Cerebellar nuclear complex (tissue), 1 donor: ENCODE data around the gene RAPGEF4.
"Not testable (repeated sequence)": the region's sequence is repeated elsewhere in the genome, so short reads cannot be mapped to it uniquely, and the experiment has no call there.

ENCODE experiments used
- DNase-seq, 2 experiments: peaks; one replicate each; lab custom pipeline; 2025; lab: John Stamatoyannopoulos, UW

RAPGEF4 gene

DNA sequence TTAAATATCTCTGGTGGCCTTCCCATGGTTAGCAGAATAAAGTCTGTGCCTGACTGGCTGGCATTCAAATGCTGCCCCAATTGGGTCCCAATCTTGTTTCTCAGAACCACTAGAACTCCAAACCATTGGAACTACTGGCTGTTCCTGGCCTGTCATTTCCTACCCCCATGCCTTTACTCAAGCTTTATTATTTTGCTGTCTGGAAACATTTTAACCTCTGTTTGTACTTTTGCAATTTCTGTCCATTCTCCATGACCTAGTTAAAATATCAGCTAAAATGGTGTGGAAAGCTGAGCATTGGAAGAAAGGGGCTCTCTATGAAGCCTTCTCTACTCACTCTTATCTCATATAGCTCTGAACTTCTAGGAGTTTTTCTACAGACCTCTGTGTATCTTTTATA lies 38.7 kb downstream of the RAPGEF4 start:
- DNase-seq = no peak

DNA sequence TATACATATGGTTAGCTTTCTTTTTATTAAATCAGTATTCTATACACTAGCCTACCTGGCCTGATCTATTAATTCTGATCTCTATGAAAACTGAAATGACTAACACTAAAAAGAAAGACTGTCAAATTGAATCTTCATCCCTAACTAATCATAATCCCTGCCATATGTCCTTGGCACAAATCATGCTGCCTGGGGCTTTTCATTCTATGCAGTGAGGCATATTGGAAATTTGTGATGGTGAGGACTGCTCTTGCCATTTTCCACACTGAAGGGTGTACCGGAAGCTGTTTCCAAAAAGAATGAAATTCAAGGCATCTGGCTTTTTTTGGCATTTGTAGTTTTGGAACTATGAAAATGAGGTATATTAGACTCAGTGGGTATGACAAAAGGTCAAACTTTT lies 39.7 kb downstream of the RAPGEF4 start:
- DNase-seq = no peak

DNA sequence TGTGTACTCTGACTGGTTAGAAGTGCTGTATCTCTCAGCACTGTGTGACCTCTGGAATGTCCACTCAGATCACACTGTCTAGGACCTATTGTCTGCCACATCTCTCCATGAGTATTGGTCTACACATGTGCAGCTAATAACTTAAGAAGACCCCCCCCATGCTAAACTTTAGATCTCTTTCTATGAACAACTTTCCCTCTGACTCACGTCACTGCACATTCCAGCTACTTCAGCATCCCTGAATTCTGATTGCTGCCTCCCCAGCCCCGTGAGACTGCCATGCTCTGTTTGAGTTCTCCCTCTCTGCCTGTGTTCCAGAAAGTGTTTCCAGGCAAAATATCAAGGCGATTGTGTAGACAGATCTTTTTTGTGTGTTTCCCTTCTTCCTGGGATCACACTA lies 41.8 kb downstream of the RAPGEF4 start:
- DNase-seq = no peak

DNA sequence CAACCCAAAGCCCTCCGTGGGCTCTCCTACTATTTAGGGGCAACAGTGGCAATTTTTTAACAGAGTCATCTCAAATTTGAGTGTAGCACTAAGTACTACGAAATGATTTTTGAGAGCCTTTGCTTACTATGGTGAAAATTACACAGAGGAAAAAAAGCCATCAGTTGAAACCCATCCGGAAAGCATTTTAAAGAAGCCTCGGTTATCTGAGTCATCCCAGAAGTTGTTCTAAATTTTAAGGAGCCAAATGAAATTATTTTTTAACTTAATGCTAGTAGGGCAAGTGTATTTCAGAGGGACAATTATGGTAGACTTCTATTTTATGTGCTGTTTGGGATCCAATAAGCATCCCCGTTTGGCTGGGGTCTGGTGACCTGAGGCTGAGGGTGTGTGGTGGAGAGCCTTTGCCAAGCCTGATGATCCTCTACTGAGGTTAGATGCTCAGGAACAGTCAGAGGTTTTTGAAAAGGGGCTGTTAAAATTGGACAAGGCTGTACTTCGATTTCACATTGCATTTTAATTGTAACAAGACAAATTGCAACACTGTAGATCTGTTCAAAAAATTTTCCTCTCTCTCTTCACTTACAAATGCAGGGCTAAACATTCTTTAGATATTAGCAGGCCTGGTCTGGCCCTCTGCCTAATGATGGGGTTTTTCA lies 47.0 kb downstream of the RAPGEF4 start:
- DNase-seq = no peak

DNA sequence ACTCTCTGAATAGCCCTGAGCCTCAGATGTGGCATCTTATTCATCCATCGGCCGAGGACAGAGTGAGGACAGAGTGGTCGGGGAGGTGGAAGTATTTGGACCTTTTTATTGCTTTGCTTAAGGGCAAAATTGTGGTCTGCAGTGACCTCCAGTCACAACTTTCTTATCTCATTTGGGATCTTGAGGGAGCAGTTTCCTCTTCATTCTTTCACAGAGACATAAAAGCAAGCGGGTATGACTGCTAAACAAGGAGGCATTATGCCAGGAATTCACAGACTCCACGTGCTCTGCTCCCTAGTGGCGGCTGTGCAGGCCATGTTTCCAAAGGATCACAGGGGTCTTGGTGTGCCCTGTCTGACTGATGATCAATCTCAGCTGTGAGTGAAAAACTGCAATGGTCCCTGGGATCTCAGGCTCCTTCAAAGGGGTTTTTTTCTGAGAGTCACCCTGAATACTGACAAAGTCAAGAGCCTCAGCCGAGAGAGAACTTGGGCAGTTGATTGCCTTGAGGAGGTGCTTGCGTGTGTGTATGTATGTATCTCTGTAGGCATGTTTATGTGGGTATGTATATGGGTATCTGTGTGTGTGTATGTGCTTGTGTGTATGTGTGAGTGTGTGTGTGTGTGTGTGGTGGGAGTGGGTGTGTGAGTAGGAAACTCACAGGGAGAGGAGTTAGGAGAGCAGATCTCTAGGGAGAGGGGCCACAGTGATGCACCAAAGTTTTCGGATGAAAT lies 47.7 kb downstream of the RAPGEF4 start:
- DNase-seq = no peak

DNA sequence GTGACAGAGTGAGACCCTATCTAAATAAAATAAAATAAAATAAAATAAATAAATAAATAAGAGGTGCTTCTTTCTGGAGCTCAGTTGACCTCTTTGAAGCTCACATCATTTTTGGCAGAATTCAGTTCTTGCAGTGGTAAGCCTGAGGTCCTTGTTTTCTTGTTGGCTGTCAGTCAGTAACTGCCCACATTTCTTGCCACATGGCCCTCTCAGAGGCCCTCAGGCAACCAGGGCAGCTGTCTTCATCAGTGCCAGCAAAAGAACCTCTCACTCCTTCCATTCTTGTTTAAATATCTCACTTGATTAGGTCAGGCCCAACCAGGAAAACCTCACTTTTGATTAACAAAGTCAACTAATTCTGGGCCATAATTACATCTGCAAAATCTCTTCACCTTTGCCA lies 53.2 kb downstream of the RAPGEF4 start:
- no peak for DNase-seq

DNA sequence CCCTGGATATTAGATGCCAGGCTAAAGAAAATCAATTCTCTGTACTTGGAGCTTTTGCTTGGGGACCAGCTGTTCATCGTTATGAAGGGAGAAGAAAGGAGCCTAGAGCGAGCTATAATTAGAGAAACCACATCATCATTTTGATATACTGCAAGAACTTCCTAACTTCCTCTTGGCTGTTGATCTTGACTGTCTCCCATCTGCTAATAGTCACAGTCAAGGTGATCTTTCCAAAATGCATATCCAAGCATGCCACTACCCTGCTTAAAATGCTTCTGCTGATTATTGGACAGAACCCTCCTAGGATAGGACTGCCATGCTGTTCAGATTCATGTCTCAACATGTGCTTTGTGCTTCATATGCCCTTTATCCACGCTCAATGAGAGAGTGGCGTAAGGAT lies 54.8 kb downstream of the RAPGEF4 start:
- DNase-seq = no peak

DNA sequence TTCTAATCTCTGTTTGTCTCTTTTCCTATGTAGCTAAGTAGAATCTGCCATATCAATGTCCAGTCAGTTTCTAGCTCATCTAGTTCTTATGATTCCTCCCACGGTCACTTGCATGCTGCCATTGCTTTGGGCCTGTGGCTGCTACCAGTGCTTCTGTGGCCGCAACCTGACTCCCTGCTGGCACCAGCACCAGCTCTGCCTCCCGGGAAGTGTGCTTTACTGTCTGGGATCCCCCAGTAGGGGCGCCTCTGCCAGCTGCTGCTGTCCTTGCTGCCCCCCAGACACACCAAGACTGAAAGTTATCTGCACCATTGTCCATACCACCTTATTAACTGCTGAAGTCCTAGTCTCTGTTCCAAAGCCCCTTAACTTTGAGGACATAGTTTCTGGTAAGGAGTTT lies 56.3 kb downstream of the RAPGEF4 start:
- no peak for DNase-seq

DNA sequence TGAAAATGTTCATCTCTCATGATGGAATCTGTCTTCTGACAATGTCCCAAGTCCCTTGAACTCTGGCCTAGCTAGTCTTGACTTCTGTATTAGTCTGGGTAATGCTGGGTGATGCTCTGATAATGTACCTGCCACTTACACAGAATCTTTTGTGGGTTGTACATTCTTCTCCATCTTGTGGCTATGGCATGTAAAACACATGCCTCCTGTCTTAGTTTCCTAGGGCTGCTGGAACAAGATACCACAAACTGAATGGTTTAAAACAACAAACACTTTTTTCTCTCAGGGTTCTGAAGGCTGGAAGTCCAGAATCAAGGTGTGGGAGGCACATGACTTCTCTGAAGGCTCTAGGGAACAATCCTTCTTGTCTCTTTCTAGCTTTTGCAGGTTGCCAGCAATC lies 57.1 kb downstream of the RAPGEF4 start:
- DNase-seq = no peak

DNA sequence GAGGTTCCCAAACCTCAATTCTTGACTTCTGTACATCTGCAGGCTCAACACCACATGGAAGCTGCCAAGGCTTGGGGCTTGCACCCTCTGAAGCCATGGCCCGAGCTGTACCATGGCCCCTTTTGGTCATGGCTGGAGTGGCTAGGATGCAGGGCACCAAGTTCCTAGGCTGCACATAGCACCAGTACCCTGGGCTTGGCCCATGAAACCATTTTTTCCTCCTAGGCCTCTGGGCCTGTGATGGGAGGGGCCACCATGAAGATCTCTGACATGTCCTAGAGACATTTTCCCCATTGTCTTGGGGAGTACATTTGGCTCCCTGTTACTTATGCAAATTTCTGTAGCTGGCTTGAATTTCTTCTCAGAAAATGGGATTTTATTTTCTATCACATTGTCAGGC lies 67.7 kb downstream of the RAPGEF4 start:
- DNase-seq = not testable (repeated sequence)

DNA sequence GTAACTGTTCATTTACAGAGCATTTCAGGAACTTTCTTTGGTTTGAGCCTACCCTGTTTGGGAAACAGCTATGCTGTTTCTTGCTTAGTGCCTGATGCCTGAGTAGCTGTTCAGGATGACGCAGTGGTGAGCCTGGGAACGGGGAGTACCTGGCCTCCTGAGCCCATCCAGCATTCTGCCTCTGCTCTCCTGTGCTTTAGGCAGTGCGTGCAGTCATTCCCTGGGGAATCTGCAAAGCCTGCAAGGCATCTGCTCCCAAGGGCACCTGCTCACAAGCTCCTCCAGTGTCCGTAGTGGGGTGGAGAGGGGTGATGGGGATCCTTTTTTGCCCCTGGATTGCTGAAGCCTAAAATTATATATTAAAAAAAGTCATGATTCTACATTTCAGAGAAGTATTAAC lies 68.8 kb downstream of the RAPGEF4 start:
- no peak for DNase-seq

DNA sequence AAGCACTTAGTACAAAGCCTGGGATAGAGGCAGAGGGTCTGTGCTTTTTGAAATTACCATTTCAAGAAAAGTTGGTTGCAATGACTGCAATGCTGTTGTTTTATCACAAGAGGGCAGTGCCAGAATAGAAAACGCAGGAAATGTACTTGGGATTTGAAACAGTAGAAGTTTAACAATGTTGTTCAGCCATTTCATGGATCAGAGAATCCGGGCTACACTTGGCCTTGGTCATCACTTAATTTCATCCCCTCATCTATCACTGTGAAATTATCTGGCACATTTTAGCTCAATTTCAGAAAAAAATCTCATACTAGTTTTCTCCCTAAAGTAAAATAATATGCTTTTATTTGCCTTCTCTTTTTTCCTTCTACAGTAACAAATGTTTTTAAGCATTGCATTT lies 70.8 kb downstream of the RAPGEF4 start:
- DNase-seq = peak in 1 of 2 experiments; percentile 54

DNA sequence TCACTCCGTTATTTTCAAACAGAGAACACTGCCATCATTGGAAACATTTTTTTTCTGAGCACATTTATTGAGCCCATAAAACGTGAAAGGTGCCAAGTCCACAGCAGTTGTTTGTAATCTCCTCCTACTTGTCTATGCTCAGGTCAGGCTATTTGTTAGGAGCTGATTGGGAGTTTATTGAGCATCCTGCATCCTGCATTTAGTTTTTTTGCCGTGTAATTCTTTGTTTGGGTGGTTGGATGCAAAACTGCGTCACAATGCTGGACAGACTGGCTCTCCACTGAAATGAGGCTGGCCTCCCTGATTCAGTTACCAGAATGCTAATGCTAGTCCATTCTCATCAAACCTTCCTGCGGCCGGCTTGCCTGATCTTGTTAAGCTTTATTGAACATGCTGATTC lies 71.4 kb downstream of the RAPGEF4 start:
- no peak for DNase-seq

DNA sequence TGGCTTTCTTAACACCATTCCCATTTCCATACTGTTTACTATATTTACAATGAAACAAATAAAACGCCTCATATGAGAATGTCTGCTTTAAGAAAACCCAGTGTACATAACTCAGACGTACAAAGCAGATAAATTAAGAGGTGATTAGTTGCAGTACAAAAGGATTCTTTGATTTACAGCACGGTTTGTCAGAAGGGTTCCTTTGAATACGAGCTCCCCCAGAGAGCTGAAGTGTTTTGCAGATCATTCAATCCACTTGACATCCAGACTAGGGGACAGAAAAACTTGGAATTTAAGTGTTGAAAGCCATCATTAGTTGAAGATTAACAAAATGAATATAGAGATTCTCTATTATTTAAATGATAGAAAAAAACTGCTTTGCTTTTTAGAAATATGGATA lies 72.5 kb downstream of the RAPGEF4 start:
- no peak for DNase-seq

DNA sequence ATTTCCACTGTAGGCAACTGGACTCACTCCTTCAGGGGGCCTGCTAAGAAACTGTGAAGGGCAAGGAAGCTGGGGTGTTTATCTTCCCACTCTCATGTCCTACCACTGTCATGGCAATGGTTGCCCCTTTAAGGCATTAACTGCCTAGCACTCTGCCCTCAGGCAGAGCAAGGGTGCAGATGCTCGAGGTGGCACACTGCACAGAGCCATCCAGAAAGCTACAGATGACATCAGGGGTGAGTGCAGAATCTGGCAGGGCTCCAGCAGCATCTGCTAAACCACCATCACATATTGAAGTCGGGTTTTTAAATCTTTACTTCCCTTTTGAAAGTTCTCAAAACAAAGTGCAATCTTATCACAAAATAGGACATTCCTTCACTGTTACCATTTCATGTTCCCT lies 75.4 kb downstream of the RAPGEF4 start:
- DNase-seq = no peak

DNA sequence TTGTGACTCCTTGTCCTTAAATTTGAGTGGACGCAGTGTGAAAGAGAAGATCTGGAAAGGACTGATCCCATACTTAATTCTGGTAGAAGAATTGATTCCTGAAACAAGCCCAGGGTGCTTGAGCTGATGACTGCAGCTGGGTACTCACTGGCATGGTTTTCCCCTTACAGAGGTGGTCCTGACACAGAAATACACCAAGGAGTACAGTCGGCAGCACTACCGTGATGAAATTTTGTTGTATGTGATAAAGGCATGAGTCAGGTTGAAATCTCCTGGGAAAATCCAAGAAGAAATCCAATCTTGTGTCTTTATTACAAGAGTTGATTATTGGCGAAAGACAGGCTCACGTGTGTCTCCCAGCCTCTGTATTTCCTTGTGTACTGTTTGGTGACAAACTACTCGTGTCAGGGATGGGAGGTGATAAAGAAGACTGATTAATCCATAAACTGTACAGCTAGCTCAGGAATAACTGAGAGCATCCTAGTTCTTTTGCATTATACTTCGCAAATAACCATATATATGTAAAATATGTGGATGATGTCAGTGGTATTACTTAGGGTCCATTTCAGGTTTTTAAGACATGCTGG lies 76.6 kb downstream of the RAPGEF4 start:
- DNase-seq = no peak

DNA sequence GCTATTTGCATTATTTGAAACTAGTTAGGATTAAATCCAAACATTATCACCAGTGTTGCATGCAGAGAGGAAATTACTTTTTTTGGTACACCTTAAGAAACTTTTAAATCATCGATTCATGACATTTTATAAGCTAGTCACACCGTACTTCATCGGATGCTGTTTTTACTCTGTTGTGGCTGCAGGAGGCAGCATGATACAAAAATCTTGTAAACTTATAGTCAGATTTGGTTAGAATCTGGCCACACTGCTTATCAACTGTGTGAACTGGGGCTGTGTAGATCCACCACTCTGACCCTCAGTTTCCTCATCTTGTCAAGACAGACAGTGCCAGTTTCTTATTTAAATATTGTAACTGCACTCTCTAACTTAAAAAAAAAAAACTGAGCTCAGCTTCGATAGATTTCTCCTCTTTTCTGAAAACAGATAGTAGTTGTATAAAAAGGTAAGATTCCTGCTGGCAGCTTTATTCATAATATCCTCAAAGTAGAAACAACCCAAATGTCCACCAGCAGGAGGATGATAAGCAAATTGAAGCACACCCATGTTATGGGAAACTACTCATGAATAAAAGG lies 77.8 kb downstream of the RAPGEF4 start:
- DNase-seq = no peak

DNA sequence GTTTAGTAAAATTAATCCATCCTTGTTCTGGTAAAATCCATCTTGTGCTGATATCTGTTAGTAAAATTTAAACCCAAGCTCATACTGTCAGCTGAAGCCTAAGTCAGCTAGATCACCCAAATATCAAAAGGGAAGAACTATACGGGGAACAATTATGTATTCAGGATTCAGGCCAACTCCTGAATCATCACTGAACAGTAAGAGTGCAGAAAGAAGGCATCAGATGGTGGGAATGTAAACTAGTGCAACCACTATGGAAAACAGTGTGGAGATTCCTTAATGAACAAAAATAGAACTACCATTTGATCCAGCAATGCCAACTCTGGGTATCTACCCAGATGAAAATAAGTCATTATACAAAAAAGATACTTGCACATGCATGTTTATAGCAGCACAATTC lies 81.8 kb downstream of the RAPGEF4 start:
- DNase-seq = no peak

DNA sequence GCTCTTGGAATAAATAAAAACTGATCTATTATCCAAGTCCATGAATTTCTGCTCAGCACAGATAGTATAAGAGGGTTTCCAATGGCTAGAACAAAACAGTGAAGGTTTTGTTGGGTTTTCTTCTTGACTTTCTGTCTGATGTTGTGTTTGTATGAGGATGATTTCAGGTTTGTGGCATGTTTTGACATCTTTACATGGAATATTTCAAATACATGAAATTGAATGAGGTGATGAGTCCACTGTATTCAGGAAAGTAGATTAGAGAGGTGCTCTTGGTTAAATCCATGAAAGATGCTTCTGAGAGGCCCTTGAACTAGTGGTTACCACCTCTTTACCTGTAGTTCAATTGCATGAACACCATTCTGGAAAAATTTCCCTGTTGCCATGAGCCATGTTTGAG lies 84.3 kb downstream of the RAPGEF4 start:
- no peak for DNase-seq

DNA sequence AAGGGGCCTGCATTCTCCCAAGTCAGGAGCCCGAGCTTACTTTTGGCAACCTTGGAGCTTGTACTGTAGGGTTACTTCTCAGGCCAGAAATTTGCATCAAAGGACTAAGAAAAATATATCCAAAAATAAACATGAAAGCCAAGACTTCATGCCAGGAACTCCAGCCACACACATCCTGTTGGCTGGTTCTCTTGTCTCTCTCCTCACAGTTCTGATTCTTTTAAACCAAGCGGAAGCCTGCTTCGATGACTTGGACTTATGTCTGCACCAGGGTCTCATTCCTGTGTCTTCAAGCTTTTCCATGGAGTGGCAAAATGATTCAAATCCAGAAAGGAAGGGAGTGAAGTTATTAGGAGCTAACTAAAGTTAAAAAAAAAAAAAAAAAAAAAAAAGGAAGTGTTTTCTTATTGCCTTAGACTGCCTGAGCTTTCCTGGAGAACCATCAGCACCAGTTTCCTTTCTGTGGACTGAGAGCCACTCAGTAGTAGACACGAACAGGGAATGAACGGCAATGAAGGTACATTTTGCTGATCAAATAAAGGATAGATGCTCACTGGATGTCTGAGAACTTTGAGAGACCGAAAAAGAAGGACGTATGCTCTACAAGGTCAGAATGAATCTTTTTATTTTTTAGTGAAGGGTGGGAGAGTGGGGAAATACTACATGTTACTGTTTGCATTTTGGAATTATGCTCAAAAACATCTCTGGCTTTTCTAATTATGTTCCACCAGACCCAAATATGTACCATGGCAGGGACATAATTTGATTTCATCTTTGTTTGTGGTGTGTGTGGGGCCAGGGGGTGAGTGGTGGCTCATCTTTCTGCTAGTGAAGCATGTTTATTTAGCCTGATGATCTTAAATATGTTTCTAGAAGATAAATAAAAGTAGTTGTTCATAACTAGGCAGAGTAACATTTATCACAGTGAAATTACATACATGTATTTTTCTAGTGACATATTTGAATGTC lies 86.0 kb downstream of the RAPGEF4 start:
- no peak for DNase-seq

DNA sequence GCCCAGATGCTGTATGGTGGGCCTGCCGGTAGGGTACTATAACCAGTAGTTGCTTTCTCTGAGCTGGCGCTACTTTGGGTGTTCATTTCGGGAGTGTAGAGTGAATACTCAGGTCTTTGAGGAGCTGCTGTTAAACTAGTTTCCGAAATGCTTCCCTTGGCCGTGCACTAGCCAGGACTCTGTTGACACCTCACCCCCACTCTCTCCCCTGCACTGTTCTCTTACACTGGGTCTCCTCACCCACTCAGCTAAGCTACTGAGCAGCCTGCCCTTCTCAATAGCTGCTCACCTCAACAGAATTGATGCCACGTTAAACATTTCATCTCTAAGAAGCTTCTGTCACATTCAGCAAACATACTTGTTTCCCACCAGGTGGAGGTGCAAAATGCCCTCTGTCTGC lies 86.9 kb downstream of the RAPGEF4 start:
- no peak for DNase-seq

DNA sequence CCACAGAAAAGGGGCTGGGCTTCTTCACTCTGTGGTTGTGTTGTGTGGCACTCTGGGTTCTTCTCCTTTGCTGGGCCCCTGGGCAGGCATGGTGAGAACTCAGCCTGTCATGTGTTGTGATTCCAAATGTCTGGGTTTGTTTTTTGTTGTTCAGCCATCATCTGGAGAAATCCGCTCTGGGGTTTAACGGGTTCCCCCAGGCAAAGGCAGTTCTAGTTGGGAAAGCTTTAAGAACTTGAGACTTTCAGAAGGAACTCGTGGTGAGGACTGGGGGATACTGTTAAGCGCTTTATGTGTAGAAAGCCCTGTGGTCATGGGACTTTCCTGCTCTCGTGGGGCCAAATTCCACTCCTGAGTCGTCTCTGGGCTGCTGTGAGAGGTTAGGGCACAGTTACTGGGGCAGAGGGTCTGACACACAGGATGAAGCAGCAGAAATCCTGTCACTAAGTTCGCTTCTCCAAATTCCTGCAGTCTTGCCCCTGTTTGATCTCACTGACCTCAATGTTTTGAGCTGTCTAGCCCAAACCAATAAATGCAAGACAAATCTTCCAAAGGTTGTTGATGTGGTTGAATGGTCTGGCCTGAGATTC lies 87.7 kb downstream of the RAPGEF4 start:
- DNase-seq = no peak
